OCI-LY7 (cell line): ENCODE data around the gene HYLS1.

Experiments
- EZH2phosphoT487 ChIP-seq: fragments of 200-600 bp; sonication (generic); IDR thresholded peaks from 2 replicates; pipeline ENCODE4 v1.6.1; 2018; ENCODE audit warnings: low read depth, borderline replicate concordance, mild to moderate bottlenecking, mixed run types, antibody characterized with exemption, low read length, moderate library complexity, mixed read lengths
- TF ChIP-seq, protein P1 (sequence below): fragments of 200-600 bp; sonication (generic); conservative IDR thresholded peaks from 2 replicates; pipeline ENCODE4 v1.5.1; 2014; ENCODE audit warnings: mild to moderate bottlenecking, antibody characterized with exemption, low read length, moderate library complexity, mixed read lengths

DNA sequence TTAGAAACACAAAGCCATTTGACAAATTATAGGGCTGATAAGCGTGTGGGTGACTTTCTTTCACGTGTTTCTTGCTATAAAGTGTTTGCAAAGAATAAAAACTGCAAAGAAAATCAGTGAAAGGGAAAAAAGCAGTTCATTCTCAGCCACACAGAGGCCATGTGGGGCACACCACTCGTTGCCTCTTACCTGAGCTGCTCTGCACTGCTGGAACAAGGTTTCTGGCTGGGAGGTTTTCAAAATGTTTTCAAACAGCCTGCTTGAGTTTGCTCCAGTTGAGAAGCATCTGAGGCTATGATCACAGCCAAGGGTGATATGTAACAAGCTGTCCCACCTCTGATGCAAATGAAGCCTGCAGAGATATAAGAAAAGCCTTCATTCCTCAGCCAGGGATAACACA, 43.6 kb downstream of the HYLS1 start:
- TF ChIP-seq, protein P1, sequence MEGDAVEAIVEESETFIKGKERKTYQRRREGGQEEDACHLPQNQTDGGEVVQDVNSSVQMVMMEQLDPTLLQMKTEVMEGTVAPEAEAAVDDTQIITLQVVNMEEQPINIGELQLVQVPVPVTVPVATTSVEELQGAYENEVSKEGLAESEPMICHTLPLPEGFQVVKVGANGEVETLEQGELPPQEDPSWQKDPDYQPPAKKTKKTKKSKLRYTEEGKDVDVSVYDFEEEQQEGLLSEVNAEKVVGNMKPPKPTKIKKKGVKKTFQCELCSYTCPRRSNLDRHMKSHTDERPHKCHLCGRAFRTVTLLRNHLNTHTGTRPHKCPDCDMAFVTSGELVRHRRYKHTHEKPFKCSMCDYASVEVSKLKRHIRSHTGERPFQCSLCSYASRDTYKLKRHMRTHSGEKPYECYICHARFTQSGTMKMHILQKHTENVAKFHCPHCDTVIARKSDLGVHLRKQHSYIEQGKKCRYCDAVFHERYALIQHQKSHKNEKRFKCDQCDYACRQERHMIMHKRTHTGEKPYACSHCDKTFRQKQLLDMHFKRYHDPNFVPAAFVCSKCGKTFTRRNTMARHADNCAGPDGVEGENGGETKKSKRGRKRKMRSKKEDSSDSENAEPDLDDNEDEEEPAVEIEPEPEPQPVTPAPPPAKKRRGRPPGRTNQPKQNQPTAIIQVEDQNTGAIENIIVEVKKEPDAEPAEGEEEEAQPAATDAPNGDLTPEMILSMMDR = no peak
- TF ChIP-seq EZH2phosphoT487 = no peak
